Keratinocyte (primary cell): ENCODE data around the gene AP2A2. TPM values are rescaled to one million over a fixed set of nuclear protein-coding genes. Genes with fewer than 3 reads are reported as not detected.

Source experiments
- DNase-seq: peaks from one replicate; pipeline ENCODE4 v3.0.0-alpha.2; 2011; ENCODE audit warnings: low read depth, missing footprints, low spot score
- FAIRE-seq: peaks from 2 replicates; lab custom pipeline; 2011; peaks lifted over from hg19 to GRCh38; lab: Jason Lieb, UNC
- H2AFZ ChIP-seq: 2 replicates; pipeline ENCODE4 v1.6.0; 2012; ENCODE audit warnings: low read length, control low read depth, inconsistent platforms; ENCODE audit not compliant: control insufficient read depth
- H3K27ac ChIP-seq: 2 replicates; pipeline ENCODE4 v1.5.1; 2011; ENCODE audit warnings: low read length; ENCODE audit not compliant: control insufficient read depth, insufficient read depth
- H3K27me3 ChIP-seq: 3 replicates; pipeline ENCODE4 v1.6.0; 2011; ENCODE audit warnings: low read length; ENCODE audit not compliant: control insufficient read depth, insufficient read depth; ENCODE audit errors: extremely low read depth
- H3K36me3 ChIP-seq, 2 experiments: 2 replicates in 1 of 2; 3 replicates in 1 of 2; pipeline ENCODE4 v1.5.1; 2011; ENCODE audit warnings: low read length in 2 of 2, mild to moderate bottlenecking in 1 of 2; ENCODE audit not compliant: control insufficient read depth in 2 of 2, insufficient read depth in 2 of 2; ENCODE audit errors: extremely low read depth in 1 of 2
- H3K4me1 ChIP-seq: 3 replicates; pipeline ENCODE4 v1.5.1; 2011; ENCODE audit warnings: low read length; ENCODE audit not compliant: control insufficient read depth, insufficient read depth; ENCODE audit errors: extremely low read depth
- H3K4me2 ChIP-seq: 3 replicates; pipeline ENCODE4 v1.6.0; 2011; ENCODE audit warnings: low read depth, low read length; ENCODE audit not compliant: control insufficient read depth, insufficient read depth; ENCODE audit errors: extremely low read depth
- H3K4me3 ChIP-seq, 3 experiments: fragments of 200-600 bp in 1 of 3; sonication (generic) in 1 of 3; 2 replicates in 2 of 3; 3 replicates in 1 of 3; pipeline ENCODE4 v1.5.1; 2011 to 2016; ENCODE audit warnings: low read length in 3 of 3, mild to moderate bottlenecking in 3 of 3, control low read depth in 2 of 3, inconsistent platforms in 1 of 3, low read depth in 1 of 3, mixed read lengths in 1 of 3, mixed run types in 1 of 3, moderate library complexity in 1 of 3; ENCODE audit not compliant: control insufficient read depth in 2 of 3, insufficient read depth in 2 of 3; ENCODE audit errors: extremely low read depth in 1 of 3
- H3K79me2 ChIP-seq: 2 replicates; pipeline ENCODE4 v1.6.0; 2012; ENCODE audit warnings: low read length; ENCODE audit not compliant: control insufficient read depth, insufficient read depth
- H3K9ac ChIP-seq: 3 replicates; pipeline ENCODE4 v1.6.0; 2011; ENCODE audit warnings: low read length; ENCODE audit not compliant: control insufficient read depth, insufficient read depth; ENCODE audit errors: extremely low read depth
- H3K9me1 ChIP-seq: 3 replicates; pipeline ENCODE4 v1.6.0; 2011; ENCODE audit warnings: low read length; ENCODE audit not compliant: control insufficient read depth, insufficient read depth; ENCODE audit errors: extremely low read depth
- H3K9me3 ChIP-seq: 2 replicates; pipeline ENCODE4 v1.5.1; 2012; ENCODE audit warnings: low read depth, low read length; ENCODE audit not compliant: control insufficient read depth
- H4K20me1 ChIP-seq: 3 replicates; pipeline ENCODE4 v1.6.0; 2011; ENCODE audit warnings: low read length; ENCODE audit not compliant: control insufficient read depth, insufficient read depth; ENCODE audit errors: extremely low read depth
- CTCF ChIP-seq, 3 experiments: IDR thresholded peaks in 1 of 3; conservative IDR thresholded peaks in 1 of 3; optimal IDR thresholded peaks in 1 of 3; 2 replicates in 2 of 3; 3 replicates in 1 of 3; pipeline versions ENCODE3 to v1.5.1; 2011; ENCODE audit warnings: low read length in 3 of 3, mild to moderate bottlenecking in 3 of 3, moderate library complexity in 2 of 3, control low read depth in 1 of 3, inconsistent platforms in 1 of 3; ENCODE audit not compliant: insufficient read depth in 2 of 3; ENCODE audit errors: extremely low read depth in 1 of 3
- EZH2 ChIP-seq: IDR thresholded peaks from one replicate; pipeline ENCODE4 v1.6.1; 2012; ENCODE audit warnings: inconsistent platforms, mild to moderate bottlenecking, low read length, moderate library complexity
- dilution Hi-C: fragments of 300-500 bp; cut with MboI; formaldehyde crosslinking; loops from one replicate; pipeline ENCODE4 v1.7.0; 2020; ENCODE audit warnings: low sequenced_read_pairs; ENCODE audit not compliant: extremely low pct_ligation_motif_present
- polyA plus RNA-seq, 5 experiments: library from polyadenylated mRNA; depleted of rRNA in 3 of 5; stranded (reverse) in 3 of 5; stranded (forward) in 1 of 5; unstranded in 1 of 5; fragments of >200 nt; gene quantifications; 1 replicate in 1 of 5; 2 replicates in 3 of 5; 3 replicates in 1 of 5; pipeline versions ENCODE4 v1.2.1 to v1.2.3, GENCODE V29; 2011 to 2012; ENCODE audit warnings: missing spikeins in 2 of 5, low read depth in 1 of 5, low replicate concordance in 1 of 5

Gene AP2A2
- polyA plus RNA-seq, 1 donor (not counting 4 experiments of a cell fraction or from before 2014, with no cell fraction given) = 47.8 TPM

DNA sequence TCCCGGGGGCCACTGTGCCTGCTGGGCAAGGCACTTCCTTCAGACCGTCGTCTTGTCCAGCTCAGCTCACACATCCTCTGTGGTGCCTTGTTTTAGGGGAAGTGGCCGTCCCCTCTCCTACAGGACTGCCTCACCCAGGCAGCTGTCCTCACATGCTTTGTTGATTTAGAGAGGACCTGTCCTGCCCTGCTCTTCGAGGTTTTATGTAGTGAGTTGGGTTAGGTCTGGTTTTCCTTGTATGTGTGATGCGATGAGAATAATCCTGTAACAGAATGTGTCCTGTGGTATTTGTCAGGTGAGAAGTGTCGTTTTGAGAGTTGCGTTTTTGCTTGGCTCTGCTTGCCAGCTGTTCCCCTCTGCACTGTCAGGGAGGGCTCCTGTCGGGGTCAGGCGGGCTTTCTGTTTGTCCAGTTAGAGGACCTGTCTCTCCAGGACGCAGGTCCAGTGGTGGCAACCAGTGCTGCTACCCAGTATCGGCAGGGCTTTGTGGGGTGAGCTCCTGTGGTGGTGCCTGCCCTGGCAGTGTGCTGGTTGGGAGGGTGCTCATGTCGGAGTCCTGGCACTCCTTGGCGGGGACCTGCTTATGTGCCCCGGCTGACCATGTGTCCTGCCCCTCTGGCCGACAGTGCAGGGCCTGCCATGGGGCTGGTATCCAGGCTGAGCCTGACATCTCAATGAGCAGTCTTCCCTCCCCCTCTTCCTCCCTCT is 69.5 kb downstream of the AP2A2 start:
- H3K27ac ChIP-seq = no peak overlapping the region
- no peak overlapping the region for H3K4me2 ChIP-seq
- H3K27me3 ChIP-seq = no peaks in the 10 kb centered on the region
- no peak overlapping the region for H2AFZ ChIP-seq
- no peak overlapping the region for H3K9ac ChIP-seq
- H3K79me2 ChIP-seq = peaks cover 5% of the 10 kb centered on the region
- H3K4me3 ChIP-seq = no peak overlapping the region
- TF ChIP-seq CTCF (optimal IDR thresholded peaks at IDR 0.05 in 1 of 3, IDR thresholded peaks at IDR 0.05 in 1 of 3, conservative IDR thresholded peaks at IDR 0.05 in 1 of 3; ENCODE audit: extremely low read depth in 1 of 3, insufficient read depth in 2 of 3, low read length in 3 of 3) (no peak), EZH2 (no peak)
- no peaks in the 10 kb centered on the region for H4K20me1 ChIP-seq
- dilution Hi-C loops = no loop called here
- no peaks in the 10 kb centered on the region for H3K9me3 ChIP-seq
- no peak for DNase-seq
- FAIRE-seq = no peak
- H3K36me3 ChIP-seq = peaks cover 11 to 38% of the 10 kb centered on the region in 2 experiments
- H3K4me1 ChIP-seq = no peaks in the 10 kb centered on the region
- no peaks in the 10 kb centered on the region for H3K9me1 ChIP-seq

DNA sequence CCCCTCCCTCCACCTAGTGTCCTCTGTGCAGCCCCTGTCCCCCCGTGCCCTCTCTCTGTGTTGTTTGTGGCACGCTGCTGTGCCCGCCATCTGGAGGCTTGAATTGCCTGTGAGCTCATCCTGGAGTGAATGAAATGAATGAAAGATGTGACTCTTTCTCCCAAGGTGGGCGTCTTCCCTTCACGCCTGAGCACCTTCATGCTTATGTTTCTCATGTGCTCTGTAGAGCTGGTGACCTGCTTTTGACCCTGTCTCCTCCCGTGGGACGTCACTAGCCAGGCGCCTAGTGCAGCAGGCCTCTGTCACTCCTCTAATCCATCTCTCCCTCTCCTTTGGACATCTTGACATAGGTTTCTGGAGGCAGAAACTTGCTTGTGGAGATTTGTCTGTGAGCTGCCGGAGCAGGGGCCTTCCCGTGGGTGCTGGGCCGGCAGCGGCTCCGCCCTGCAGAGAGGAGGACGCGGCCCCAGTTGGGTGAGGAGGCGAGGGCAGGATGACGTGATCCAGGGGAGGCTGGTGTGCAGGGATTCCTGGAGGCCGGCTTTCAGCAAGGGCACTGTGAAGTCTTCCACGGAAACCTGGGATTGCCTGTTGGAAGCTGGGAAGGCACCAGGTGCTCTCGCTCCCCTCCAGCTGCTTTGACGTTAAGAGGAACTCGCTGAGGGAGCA is 70.2 kb downstream of the AP2A2 start:
- H3K27me3 ChIP-seq = no peaks in the 10 kb centered on the region
- TF ChIP-seq EZH2 = no peak
- TF ChIP-seq CTCF (optimal IDR thresholded peaks at IDR 0.05 in 1 of 3, IDR thresholded peaks at IDR 0.05 in 1 of 3, conservative IDR thresholded peaks at IDR 0.05 in 1 of 3; ENCODE audit: extremely low read depth in 1 of 3, insufficient read depth in 2 of 3, low read length in 3 of 3) = no peak
- FAIRE-seq = no peak
- no peaks in the 10 kb centered on the region for H3K9me1 ChIP-seq
- no peaks in the 10 kb centered on the region for H3K4me1 ChIP-seq
- H3K27ac ChIP-seq = no peak overlapping the region
- no peaks in the 10 kb centered on the region for H4K20me1 ChIP-seq
- H3K9ac ChIP-seq = no peak overlapping the region
- peaks cover 11 to 43% of the 10 kb centered on the region in 2 experiments for H3K36me3 ChIP-seq
- dilution Hi-C loops = no loop called here
- H3K4me3 ChIP-seq = no peak overlapping the region
- no peaks in the 10 kb centered on the region for H3K9me3 ChIP-seq
- H3K79me2 ChIP-seq = peaks cover 3% of the 10 kb centered on the region
- H2AFZ ChIP-seq = no peak overlapping the region
- no peak for DNase-seq
- H3K4me2 ChIP-seq = no peak overlapping the region
